NCI-H1048 (cell line): ENCODE results near the gene SLC2A5.

ENCODE experiments used
- DNase-seq: peaks from one replicate; lab custom pipeline; 2025; lab: John Stamatoyannopoulos, UW

The SLC2A5 gene

DNA sequence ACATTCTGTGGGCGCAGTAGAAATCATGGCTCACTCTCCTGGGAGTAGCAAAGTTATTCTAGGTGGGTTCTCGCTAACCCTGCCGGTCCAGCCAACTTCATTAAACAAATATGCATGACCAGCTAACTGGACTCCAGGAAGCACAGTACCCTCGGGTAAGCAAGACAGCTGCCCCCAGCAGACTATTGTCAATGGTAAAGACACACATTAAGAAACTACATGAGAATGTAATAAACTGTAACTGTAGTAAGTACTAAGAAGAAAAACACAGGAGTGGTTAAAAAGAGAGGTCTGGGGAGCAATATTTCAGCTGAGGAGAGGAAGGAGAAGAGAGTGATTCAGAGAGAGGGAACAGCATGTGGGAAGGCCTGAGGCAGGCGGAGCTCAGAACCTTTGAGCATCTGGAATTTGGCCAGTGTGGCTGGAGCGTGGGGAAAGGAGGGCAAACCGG, 7.4 kb downstream of the SLC2A5 start:
- no peak for DNase-seq

GRCh38 chr1:9061252-9061960, 8.0 kb downstream of the SLC2A5 start:
- no peak for DNase-seq

- DNase-seq = no peak
These were observed 9.3 kb downstream of the SLC2A5 start for GRCh38 chr1:9059891-9060744.

DNA sequence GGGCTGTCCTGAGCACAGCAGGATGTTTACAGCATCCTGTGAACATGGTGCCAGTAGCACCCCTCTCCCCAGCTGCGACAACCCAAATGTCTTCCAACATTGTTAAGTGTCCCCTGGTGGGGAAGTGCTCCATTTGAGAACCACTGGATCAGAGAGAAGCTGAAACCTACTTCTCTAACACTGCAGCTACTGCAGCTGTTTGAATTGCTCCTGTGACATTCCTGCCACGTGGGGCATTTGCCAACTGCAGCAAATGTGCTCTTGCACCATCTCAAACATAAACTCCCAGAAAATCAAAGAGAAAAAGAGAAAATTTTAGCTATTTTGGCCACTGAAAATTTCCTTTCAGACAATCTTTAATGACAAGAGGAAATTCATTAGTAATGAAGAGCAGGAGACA, 11.0 kb downstream of the SLC2A5 start:
- DNase-seq = no peak

- no peak for DNase-seq
These were observed 11.6 kb downstream of the SLC2A5 start for GRCh38 chr1:9057851-9058250.

DNA sequence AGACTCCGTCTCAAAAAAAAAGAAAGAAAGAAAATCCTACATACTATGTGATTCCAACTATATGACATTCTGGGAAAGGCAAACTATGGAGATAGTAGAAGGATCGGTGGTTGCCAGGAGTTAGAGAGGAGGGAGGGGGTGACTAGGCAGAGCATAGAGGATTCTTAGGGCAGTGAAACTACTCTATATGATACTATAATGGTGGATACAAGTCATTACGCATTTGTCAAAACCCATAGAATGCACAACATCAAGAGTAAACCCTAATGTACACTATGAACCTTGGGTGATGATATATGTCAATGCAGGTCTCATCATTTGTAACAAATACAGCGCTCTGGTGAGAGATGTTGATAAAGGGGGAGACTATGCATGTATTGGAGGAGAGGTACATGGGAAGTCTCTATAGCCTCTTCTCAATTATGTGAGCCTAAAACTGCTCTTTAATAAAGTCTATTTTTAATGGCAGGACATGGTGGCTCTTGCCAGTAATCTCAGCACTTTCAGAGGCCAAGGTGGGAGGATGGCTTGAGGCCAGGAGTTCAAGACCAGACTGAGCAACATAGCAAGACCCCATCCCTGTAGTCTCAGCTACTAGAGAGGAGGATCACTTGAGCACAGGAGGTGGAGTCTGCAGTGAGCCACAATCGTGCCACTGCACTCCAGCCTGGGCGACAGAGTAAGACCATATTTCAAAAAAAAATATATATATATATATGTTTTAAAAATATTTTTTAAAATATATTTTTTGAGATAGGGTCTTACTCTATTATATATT, 17.0 kb downstream of the SLC2A5 start:
- DNase-seq = no peak

- DNase-seq = no peak
These were observed 18.1 kb downstream of the SLC2A5 start for GRCh38 chr1:9051379-9051778.

- no peak for DNase-seq
These were observed 18.6 kb downstream of the SLC2A5 start for GRCh38 chr1:9050803-9051202.

DNA sequence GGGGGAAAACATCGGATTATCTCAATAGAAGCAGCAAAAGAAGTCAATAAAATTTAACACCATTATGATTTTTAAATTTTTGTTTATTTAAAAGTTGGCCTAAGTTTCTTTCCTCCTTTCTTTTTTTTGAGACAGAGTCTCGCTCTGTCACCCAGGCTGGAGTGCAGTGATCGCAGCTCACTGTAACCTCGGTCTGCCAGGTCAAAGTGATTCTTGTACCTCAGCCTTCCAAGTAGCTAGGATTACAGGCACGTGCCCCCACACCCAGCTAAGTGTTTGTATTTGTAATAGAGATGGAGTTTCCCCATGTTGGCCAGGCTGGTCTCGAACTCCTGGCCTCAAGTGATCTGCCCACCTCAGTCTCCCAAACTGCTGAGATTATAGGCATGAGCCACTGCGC, 20.9 kb downstream of the SLC2A5 start:
- DNase-seq = no peak

- DNase-seq = no peak
These were observed 22.4 kb downstream of the SLC2A5 start for GRCh38 chr1:9047019-9047418.

GRCh38 chr1:9045861-9046510, 23.4 kb downstream of the SLC2A5 start:
- no peak for DNase-seq

DNA sequence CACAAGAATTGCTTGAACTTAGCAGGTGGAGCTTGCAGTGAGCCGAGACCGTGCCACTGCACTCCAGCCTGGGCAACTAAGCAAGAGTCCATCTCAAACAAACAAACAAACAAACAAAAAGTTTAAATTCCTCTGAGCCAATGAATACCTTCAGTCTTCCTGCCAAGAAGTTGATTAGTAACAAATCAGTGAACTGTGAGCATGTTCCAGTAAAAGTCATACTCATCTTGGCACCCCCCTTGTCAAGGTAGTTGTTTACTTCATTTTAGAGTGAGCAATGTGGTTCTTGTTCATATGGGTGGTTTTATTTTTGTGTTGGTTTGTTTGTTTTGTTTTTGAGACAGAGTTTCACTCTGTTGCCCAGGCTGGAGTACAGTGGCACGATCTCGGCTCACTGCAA, 25.2 kb downstream of the SLC2A5 start:
- no peak for DNase-seq

- DNase-seq = no peak
These were observed 27.2 kb downstream of the SLC2A5 start for GRCh38 chr1:9042272-9042671.

GRCh38 chr1:9041116-9041779, 28.2 kb downstream of the SLC2A5 start:
- no peak for DNase-seq

GRCh38 chr1:9040659-9041030, 28.8 kb downstream of the SLC2A5 start:
- DNase-seq = no peak

DNA sequence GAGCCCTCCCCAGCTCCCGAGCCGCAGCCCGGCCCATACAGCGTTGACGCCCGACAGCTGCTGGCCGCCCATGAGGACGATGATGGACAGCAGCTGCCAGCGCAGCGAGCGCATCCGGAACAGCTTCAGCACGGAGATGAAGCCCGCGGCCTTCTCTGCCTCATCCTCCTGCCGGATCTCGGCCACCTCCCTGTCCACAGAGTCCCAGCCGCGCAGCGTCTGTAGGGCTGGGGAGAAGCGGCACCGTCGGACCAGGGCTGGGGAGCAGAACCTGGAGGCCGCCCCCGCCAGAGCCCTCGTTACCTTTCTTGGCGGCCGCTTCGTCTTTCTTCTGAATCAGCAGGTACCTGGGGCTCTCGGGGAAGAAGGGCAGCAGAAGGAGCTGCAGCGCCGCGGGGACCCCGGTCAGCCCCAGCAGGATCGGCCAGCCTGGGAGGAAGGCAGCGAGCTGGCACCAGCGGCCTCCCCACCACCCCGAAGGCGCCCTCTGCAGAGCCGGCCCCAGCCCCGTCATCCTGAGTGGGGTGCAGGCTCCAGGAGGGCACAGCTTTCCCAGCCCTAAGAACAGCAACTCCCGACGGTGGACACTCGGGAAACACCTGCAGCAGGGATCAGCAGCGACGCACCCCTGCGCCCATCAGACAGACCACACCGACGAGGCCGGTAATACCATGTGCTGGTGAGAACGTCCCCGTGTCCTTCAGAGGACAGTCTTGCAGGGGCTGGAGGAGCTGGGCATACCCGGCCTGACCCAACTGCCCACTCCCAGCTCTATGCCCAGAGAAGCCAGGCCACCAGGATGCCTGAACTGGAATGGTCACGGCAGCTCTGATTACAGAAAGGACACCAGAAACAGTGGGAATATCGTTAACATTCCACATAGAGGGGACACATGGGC, 29.4 kb downstream of the SLC2A5 start:
- no peak for DNase-seq

- DNase-seq = no peak
These were observed 30.3 kb downstream of the SLC2A5 start for GRCh38 chr1:9038881-9039760.

GRCh38 chr1:9038338-9038650, 31.1 kb downstream of the SLC2A5 start:
- no peak for DNase-seq

DNA sequence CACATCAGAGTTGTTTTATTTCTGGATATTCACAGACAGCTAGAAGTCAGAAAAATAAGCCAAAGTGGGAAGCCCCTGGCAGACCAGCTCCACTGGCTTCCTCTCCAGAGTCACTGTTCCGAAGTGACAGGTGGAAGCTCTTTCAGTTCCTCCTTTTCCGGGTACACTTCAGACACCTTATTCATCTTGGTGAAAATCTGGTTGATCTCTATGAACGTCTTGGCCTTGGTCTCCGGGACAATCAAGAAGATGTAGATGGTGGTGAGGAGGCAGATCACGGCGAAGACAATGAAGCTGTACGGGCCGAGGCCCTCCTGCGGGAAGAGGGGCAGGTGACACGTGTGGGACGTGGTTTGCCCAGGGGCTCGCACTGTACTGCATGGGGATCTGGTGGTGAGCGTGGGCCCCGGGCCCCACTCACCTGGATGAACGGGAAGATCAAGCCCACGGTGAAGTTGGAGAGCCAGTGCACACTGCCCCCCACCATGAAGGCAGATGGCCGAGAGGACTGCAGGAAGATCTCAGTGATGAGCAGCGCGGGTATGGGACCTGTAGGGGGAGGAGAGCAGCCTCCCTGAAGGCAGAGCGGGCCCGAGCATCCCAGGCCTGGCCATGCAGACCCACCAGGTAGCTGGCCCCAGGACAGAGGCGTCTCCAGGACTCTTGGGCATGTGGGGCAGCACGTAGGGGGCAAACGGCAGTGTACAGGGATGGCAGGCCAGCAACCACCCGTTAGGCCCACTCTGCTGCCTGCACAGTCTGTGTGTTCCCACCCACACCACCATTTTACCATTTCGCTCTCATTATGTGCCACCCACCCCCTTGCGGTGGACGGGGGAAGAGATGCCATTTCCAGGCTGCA, 31.7 kb downstream of the SLC2A5 start:
- DNase-seq = no peak
